GM18951 (cell line): ENCODE measurements around the gene OPN4.

Experiments
- POLR2A ChIP-seq: IDR thresholded peaks from 4 replicates; pipeline ENCODE4 v1.6.1; 2011; ENCODE audit warnings: mild to moderate bottlenecking; ENCODE audit not compliant: insufficient read length, insufficient read depth; ENCODE audit errors: extremely low read depth
- in situ Hi-C: fragments of 300-500 bp; cut with MboI; formaldehyde crosslinking; loops from one replicate; pipeline ENCODE4 v1.12.0; 2022; ENCODE audit warnings: low sequenced_read_pairs, mixed read lengths, inconsistent platforms; ENCODE audit not compliant: unreplicated experiment

Gene OPN4

GRCh38 chr10:86670876-86671275, 16.5 kb downstream of the OPN4 start:
- TF ChIP-seq POLR2A = no peak
- in situ Hi-C loops = no loop called here

- in situ Hi-C loops = no loop called here
- TF ChIP-seq POLR2A = no peak
Measured at GRCh38 chr10:86671419-86671818, 17.1 kb downstream of the OPN4 start.

GRCh38 chr10:86671985-86672710, 17.8 kb downstream of the OPN4 start:
- no peak for TF ChIP-seq POLR2A
- in situ Hi-C loops = no loop called here

DNA sequence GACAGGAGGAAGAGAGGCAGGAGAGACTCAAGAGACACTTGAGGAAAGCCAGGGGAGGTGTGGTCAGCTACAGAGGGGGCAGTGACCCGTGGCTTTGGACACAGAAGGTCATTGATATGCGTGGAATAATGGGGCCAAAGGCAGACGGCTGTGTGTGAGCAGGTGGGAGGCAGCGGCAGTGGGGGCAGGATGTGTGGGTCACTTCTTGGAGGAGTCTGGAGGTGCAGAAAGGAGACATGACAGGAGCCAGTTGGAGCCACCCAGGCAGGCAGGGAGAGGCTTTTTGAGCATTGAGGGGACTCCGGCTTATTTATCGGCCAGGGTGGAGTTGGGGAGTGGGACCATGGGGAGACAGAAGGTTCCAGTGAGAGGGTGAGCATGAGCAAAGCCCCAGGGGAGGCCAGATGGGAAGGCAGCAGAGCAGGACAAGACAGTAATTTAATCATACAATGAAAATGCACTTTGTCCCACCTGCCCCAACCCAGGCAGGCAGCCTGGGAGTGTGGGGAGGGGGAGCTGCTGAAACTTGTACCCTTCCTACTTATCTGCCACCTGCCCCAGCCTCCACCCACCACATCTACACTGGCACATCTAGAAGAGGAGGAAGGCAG, 19.0 kb downstream of the OPN4 start:
- in situ Hi-C loops = no loop called here
- no peak for TF ChIP-seq POLR2A

DNA sequence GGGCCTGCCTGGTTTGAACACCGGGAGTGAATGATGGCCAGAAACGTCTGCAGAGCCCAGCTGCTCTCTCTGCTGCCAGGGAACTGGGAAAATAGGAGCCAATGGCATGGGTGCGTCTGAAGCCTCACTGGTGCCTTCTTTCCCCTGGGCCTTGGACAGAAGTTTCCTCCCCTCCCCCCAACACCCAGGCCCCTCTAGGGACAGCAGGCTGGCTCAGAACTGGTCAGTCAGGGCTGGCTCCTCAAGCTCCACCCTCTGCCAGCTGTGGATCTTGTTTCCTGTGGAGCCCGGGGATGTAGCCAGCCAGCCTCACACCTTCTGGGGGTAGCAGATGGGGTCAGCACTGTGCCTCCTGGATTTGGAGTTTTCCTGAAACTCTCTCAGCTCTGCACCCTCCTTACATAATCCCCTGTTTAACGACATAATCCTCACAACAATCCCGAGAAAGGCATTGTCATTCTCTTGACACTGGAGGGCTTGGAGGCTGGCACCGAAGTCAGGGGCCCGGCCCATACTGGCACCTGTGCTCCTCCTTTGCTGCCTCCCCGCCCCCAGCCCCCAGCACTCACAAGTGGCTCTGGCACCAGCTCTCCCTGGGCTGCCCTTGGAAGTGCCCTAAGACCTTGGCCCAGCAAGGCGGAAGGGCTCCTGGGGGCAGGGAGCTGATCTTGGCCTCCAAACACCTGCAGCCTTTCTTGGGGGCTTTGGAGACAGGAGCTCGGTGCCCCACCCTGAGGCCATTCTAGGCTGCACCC, 19.7 kb downstream of the OPN4 start:
- TF ChIP-seq POLR2A = no peak
- in situ Hi-C loops = no loop called here

DNA sequence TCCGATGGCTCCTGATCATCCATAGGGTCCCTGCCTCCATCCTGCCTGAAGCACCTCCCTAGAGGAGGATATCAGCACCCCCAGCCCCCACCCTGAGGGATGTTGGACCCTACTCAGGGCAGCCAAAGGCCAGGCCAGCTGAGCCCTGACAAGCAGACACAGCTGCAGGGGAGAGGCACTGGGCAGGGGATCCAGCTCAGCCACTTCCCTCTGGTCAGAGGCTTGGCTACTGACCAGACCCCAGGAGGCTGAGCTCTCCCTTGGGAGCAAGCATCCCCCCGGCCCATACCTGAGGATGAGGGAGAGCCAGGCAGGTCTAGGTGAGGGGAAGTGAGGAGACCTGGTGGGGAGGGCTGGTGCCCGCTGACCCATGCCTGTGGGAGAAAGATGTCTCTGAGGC, 20.6 kb downstream of the OPN4 start:
- TF ChIP-seq POLR2A = no peak
- in situ Hi-C loops = no loop called here

GRCh38 chr10:86677374-86677773, 23.0 kb downstream of the OPN4 start:
- in situ Hi-C loops = no loop called here
- no peak for TF ChIP-seq POLR2A

DNA sequence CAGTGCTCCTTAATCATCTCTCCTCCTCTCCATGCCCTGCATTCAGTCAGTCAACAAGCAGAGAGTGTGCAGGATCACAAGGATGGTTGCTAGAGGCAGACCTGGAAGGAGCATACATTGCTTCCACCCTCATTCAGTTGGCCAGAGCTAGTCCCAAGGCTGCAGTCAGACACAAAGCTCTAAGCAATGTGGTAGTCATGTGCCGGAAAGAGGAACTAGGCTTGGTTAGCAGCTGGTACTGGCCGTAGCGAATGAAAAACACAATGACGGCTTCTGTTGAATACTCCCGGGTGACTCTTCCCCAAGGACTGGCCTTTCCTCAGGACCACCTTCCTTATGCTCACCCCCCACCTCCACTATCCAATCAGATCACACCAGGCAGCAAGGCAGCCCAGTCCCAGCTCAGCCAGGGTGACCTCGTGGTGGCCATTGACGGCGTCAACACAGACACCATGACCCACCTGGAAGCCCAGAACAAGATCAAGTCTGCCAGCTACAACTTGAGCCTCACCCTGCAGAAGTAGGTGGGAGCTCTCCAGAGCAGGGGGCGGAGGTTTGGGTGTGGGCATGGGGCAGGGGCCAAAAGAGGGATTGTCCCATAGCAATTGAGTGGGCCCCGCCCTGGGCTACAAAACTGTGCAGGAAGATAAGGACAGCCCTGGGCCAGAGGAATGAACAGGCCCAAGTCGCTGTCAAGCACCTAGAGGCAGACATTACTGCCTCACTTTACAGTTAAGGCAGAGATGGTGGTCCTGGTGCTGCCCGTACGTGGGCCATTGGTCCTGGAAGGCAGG, 24.8 kb downstream of the OPN4 start:
- no peak for TF ChIP-seq POLR2A

GRCh38 chr10:86681047-86681446, 26.7 kb downstream of the OPN4 start:
- no peak for TF ChIP-seq POLR2A

More for the DNA sequence above, 24.8 kb downstream of the OPN4 start:
- in situ Hi-C loops = no loop called here

DNA sequence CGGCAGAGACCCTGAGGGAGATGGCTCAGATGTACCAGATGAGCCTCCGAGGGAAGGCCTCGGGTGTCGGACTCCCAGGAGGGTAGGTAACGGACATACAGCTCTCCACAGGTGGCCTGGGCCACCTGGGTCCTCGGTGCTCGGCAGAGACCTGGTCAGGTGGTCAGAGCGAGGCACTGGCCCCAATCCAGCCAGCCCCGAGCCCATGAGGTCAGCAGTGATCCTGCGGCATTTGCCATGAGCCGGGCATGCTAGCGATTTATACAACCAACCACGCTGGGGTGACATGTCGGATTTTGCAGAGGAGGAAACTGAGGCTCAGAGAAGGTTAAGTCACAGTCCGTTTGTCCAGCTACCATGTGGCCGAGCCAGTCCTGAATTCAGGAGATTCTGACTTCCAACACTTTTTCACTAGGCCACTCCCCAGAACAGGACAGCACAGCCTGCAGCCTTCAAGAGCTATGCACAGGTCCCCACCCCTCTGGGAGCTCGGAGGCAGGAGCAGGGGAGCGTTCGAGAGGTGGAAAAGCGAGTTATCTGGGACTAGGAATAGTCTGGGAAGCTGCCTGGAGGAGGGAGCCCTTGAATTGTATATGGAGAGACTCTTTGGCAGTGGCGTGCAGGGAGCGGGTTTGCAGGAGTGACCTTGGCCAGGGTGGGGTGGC, 27.5 kb downstream of the OPN4 start:
- no peak for TF ChIP-seq POLR2A
- in situ Hi-C loops = no loop called here

More at GRCh38 chr10:86681047-86681446, 26.7 kb downstream of the OPN4 start:
- in situ Hi-C loops = no loop called here

DNA sequence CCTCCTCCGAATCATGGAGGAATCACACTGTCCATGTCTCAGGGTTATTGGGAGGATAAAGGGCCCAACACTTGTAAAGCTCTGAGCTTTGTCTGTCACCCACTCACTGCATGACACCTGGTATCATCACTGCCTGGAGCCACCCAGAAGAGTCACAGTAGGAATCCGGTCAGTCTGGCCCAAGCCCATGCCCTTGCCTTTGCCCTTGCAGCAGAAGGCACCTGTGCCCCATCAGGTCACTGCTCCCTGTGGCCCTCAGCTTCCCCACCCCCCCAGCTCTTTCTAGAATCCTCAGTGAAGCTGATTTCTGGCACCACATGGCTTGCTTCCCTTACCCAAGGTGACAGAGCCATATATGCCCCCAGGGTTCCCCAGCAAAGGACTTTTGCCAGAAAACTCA, 28.3 kb downstream of the OPN4 start:
- no peak for TF ChIP-seq POLR2A
- in situ Hi-C loops = no loop called here

GRCh38 chr10:86684331-86685097, 30.2 kb downstream of the OPN4 start:
- no peak for TF ChIP-seq POLR2A
- in situ Hi-C loops = no loop called here
